ENCODE results near the gene SLC22A3.

Gene SLC22A3

GRCh38 chr6:160398674-160399271 lies 50.6 kb downstream of the SLC22A3 start:
- H3K27ac ChIP-seq = no peak overlapping the region
- TF ChIP-seq, protein P1, sequence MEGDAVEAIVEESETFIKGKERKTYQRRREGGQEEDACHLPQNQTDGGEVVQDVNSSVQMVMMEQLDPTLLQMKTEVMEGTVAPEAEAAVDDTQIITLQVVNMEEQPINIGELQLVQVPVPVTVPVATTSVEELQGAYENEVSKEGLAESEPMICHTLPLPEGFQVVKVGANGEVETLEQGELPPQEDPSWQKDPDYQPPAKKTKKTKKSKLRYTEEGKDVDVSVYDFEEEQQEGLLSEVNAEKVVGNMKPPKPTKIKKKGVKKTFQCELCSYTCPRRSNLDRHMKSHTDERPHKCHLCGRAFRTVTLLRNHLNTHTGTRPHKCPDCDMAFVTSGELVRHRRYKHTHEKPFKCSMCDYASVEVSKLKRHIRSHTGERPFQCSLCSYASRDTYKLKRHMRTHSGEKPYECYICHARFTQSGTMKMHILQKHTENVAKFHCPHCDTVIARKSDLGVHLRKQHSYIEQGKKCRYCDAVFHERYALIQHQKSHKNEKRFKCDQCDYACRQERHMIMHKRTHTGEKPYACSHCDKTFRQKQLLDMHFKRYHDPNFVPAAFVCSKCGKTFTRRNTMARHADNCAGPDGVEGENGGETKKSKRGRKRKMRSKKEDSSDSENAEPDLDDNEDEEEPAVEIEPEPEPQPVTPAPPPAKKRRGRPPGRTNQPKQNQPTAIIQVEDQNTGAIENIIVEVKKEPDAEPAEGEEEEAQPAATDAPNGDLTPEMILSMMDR (conservative IDR thresholded peaks at IDR 0.05) = no peak
- TF ChIP-seq ZFX (IDR thresholded peaks at IDR 0.05) = no peak

- H3K27ac ChIP-seq = no peak overlapping the region
- no peak for TF ChIP-seq ZFX (IDR thresholded peaks at IDR 0.05)
- TF ChIP-seq, protein P1 (conservative IDR thresholded peaks at IDR 0.05) = no peak
Observed at GRCh38 chr6:160400446-160400845, 52.3 kb downstream of the SLC22A3 start.

DNA sequence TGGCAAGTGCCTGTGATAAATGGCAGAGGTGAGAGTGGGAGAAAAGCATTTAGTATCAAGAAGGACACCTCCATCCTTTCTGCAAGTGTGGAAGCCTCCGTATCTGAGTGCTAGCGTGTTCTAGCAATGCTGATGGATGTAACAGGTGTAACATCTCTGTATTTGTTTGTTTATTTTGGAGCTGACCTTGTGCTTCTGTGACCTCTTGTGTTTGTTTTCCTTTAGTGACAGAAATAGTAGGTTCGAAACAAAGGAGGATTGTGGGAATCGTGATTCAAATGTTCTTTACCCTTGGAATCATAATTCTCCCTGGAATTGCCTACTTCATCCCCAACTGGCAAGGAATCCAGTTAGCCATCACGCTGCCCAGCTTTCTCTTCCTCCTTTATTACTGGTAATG lies 60.4 kb downstream of the SLC22A3 start:
- H3K27ac ChIP-seq = no peak overlapping the region
- TF ChIP-seq ZFX (IDR thresholded peaks at IDR 0.05) = no peak
- TF ChIP-seq, protein P1 (conservative IDR thresholded peaks at IDR 0.05) = no peak

DNA sequence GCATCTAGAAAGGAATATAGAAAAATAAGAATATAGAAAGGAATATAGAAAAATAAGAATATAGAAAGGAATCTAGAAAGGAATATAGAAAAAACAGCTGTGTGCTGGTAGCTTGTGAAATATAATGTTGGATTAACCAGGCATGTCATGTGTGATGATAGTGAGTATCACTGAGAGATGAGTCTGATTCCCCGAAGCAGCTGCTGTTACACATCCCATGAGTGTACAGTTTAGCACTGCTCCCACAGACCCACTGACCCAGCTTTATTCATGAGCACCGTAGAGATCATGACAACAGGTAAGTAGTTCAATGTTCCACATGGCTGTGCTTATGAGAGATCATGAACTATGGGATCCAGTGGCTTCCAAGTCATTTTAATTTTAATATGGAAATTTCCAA lies 64.8 kb downstream of the SLC22A3 start:
- no peak overlapping the region for H3K27ac ChIP-seq
- TF ChIP-seq, protein P1 (conservative IDR thresholded peaks at IDR 0.05) = no peak
- TF ChIP-seq ZFX (IDR thresholded peaks at IDR 0.05) = no peak

- no peak for TF ChIP-seq ZFX (IDR thresholded peaks at IDR 0.05)
- TF ChIP-seq, protein P1 (conservative IDR thresholded peaks at IDR 0.05) = no peak
- H3K27ac ChIP-seq = no peak overlapping the region
Observed at GRCh38 chr6:160417146-160417545, 69.0 kb downstream of the SLC22A3 start.

DNA sequence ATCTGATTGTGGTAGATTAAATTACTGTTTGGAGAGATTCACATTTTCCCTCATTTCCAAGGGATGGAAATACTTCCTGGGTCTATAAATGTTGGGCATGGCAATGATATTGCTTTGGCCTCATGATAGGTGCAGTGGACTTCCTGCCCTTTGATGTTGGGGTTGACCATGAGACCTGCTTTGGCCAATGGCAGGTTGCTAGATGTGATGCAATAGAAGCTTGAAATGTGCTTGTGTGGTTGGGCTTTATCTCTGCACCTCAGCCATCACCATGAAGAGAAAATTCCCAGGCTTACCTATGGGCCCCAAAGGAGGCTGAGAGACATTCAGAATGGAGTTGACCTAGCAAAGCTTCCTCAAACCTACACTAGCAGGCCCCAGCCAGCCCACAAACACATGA lies 69.4 kb downstream of the SLC22A3 start:
- TF ChIP-seq, protein P1 (conservative IDR thresholded peaks at IDR 0.05) = no peak
- no peak for TF ChIP-seq ZFX (IDR thresholded peaks at IDR 0.05)
- no peak overlapping the region for H3K27ac ChIP-seq

GRCh38 chr6:160418370-160418769 lies 70.2 kb downstream of the SLC22A3 start:
- no peak for TF ChIP-seq ZFX (IDR thresholded peaks at IDR 0.05)
- TF ChIP-seq, protein P1 (conservative IDR thresholded peaks at IDR 0.05) = no peak

More at GRCh38 chr6:160418370-160418769, 70.2 kb downstream of the SLC22A3 start:
- H3K27ac ChIP-seq = no peak overlapping the region
